Measurements from ENCODE around the gene ADAM23. TPM values are rescaled to one million over a fixed set of nuclear protein-coding genes. Genes with fewer than 3 reads are reported as not detected.

ADAM23 gene
- total and polyA plus RNA-seq, 2 of the 13 experiments (the other 11 are each of a cell fraction or from before 2014, with no cell fraction given) = 0.04 TPM; not detected in 1

- no peak for TF ChIP-seq ATF4 (CRISPR knock-in tag; IDR thresholded peaks at IDR 0.05)
- TF ChIP-seq ZNF280D (CRISPR knock-in tag; IDR thresholded peaks at IDR 0.05) = no peak
- no peak for TF ChIP-seq PATZ1 (CRISPR knock-in tag; IDR thresholded peaks at IDR 0.05)
- TF ChIP-seq DBP (CRISPR knock-in tag; IDR thresholded peaks at IDR 0.05; ENCODE audit: not compliant biosample characterization) = no peak
- TF ChIP-seq SSRP1 (CRISPR knock-in tag; IDR thresholded peaks at IDR 0.05) = no peak
- no peak for TF ChIP-seq RERE (CRISPR knock-in tag; IDR thresholded peaks at IDR 0.05; ENCODE audit: low read depth)
- no peak for TF ChIP-seq IKZF4 (CRISPR knock-in tag; IDR thresholded peaks at IDR 0.05; ENCODE audit: borderline replicate concordance, low read depth, not compliant biosample characterization)
- no peak for TF ChIP-seq SMAD1 (CRISPR knock-in tag; IDR thresholded peaks at IDR 0.05; ENCODE audit: borderline replicate concordance, low read depth)
- TF ChIP-seq NCOA2 (CRISPR knock-in tag; IDR thresholded peaks at IDR 0.05) = no peak
- TF ChIP-seq ZNF530 (CRISPR knock-in tag; IDR thresholded peaks at IDR 0.05; ENCODE audit: low read depth) = no peak
- no peak for TF ChIP-seq ZNF83 (CRISPR knock-in tag; IDR thresholded peaks at IDR 0.05; ENCODE audit: borderline replicate concordance)
Observed at GRCh38 chr2:206474099-206474498, 30.8 kb downstream of the ADAM23 start (continued).

All from HepG2 (cell line).